ENCODE results near the gene GALK2.

GALK2 gene

DNA sequence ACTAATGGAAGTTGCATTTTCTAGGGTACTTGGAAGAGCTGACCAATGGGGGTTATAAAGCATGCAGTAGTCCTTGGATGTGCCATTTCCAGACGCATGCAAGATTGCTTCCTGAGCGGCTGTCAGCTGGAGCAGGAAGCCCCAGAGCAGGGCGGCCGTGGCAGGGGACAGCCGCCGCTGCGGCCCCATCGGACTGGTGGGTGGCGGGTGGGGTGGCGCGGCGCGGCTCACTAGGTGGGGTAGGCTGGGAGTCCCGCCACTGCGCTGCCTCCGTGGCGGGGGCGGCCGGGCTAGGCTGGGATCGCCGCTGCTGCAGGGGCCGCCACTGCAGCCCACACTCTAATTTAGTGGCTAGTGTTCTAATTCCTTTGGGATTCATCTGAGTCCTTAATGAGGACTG, 196.4 kb downstream of the GALK2 start:
- DNase-seq: no peak

DNA sequence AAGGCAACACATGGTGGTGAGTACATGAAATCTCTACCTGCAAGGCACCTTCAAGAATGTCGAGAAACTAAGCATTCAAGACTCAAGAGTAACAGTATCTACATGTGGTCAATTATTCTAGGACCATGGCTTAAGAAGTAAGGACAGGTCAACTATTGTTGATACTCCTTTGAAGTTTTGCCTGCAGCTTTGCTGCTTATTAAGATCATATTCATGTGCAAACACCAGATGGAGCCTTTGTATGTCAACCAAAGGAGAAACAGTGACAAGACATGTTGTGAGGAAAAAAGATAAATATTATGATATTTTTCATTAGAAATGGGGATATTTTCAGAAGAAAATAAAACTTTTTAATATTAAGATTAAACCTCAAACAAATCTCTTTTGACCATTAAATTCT, 200.7 kb downstream of the GALK2 start:
- no peak for DNase-seq

GRCh38 chr15:49372366-49372765, 202.3 kb downstream of the GALK2 start:
- no peak for DNase-seq

- no peak for DNase-seq
Observed at GRCh38 chr15:49379996-49380395, 209.9 kb downstream of the GALK2 start.

GRCh38 chr15:49380912-49381311, 210.9 kb downstream of the GALK2 start:
- no peak for DNase-seq

Measured in activated CD4-positive, alpha-beta T cell treated with anti-CD3 and anti-CD28 coated beads for 48 hours (primary cell).